ELR (cell line): ENCODE results near the gene PTDSS2.
"Not testable (repeated sequence)": the region's sequence is repeated elsewhere in the genome, so short reads cannot be mapped to it uniquely, and the experiment has no call there.

Experiments used
- DNase-seq: peaks from one replicate; pipeline ENCODE4 v3.0.0-alpha.2; 2015; ENCODE audit warnings: low read depth

The PTDSS2 gene

DNA sequence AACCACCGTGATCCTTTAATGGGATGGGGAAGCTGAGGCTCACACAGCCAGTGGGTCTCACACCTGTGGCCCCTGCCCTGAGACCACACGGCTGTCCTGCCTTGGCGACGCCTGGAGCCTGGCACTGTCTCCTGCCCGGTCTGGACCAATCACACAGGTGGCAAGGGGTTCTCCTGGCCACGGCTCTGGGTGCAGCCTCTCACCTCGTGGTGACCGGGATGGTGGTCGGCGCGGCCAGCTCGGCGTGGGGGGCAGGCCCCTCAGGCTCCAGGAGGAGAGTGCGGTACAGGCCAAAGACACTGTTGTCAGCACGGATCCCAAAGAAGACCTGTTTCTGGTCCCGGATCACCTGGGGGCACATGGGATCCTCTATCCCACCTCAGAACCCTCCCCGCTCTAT is 17.0 kb upstream of the PTDSS2 start:
- DNase-seq: no peak

GRCh38 chr11:433641-434040 is 16.4 kb upstream of the PTDSS2 start:
- no peak for DNase-seq

DNA sequence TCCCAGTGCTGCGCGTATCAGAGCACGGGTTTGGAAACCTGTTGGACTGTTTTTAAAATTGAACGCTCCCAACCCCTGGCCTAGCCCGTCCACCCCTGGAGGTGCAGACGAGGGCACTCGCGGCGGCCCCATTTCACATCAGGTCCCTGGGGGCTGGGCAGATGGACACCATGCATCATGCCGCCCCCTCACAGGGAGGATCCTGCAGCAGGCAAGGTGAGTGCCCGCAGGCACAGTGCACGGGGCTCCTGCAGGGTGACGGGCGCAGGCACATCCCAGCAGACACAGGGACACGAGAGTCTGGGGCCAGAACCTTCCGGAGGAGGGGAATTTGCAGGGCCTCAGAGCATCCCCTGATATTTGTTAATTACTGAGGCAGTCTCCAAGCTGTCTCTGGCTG is 15.6 kb upstream of the PTDSS2 start:
- DNase-seq: no peak

- not testable (repeated sequence) for DNase-seq
These were observed 14.9 kb upstream of the PTDSS2 start for GRCh38 chr11:434999-435740.

DNA sequence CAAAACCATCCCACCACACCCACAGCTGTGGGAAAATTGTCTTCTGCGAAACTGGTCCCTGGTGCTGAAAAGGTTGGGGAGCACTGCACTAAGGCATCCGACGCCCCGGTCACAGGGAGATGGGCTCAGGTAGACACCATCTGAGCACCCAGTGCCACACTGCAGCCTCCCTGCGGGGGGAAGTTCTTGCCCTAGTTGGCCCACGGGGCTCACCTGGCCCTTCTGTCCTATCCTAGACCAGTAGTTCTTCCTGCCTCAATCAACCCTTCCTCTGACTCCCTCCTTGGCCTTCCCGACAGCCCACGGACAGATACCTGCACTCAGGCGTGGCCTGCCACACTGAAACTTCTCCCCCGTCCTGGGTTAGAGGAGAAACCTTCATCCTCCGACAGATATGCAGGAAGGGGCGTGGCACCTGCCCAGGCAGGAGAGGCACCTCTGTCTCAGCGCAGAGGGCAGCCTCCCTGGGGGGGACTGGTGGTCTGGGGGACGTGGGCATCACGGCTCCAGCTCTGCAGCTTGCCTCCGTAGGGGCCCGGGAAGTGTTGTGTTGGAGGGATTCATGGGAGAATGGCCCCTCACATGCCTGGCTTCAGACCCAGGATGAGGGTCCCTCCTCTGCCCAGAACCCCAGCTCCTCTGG is 12.7 kb upstream of the PTDSS2 start:
- no peak for DNase-seq

GRCh38 chr11:438101-438844 is 11.8 kb upstream of the PTDSS2 start:
- DNase-seq: no peak

DNA sequence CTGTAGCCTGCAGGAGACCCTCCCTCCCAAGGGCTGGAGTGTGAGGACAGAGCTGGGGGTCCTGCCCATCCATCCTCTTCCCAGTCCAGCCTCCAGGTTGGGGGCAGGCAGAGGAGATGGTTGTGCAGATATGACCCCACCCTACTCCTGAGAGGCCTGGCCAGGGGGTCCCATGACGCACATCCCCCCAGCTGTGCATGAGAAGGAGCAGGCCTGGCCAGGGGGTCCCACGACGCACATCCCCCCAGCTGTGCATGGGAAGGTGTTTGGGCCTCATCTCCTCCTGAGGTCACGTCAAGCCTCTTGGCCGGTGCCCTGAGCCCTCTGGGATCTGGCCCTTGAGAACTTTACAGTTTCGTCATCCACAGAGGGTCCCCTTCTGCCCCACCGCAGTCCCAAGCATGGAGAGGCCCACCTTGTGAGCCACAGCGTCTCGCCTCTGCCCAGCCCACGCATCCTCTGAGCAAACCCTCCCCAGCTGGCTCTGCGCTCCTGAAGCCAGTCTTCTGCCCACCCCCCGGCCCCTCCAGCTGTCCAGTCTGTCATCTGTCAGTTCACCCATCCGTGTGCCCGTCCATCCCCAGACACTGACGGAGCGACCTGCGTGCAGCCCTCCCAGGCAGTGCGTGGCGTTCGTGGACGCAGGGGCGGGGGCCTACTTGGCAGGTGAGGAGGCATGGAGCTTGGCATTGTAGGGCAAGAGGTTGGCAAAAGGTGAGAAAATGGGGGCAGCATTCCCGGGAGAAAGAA is 10.6 kb upstream of the PTDSS2 start:
- no peak for DNase-seq

- no peak for DNase-seq
These were observed 9.7 kb upstream of the PTDSS2 start for GRCh38 chr11:440065-441042.

DNA sequence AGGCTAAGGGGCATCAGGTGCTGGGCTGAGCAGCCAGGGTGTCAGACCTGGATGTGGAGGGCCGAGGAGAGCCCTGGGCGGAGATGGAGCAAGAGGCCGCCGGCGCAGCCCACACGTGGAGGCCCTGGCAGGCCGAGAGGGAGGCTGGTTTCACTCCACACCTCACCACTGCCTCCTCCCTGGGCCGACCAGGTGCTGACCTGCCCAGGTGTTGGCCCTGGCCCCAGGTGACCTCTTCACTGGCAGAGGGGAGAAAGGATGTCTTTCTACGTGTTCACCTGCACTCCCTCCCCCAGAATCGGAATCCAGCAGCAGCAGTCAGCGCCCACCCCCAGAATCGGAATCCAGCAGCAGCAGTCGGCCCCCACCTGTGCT is 9.0 kb upstream of the PTDSS2 start:
- no peak for DNase-seq

- DNase-seq: no peak
These were observed 8.4 kb upstream of the PTDSS2 start, which contains the start of gene ANO9 for GRCh38 chr11:441418-442274. Gene ANO9, minus strand, starts transcription at chr11:442011. Its CDS starts 85 bp downstream, at chr11:441926.

DNA sequence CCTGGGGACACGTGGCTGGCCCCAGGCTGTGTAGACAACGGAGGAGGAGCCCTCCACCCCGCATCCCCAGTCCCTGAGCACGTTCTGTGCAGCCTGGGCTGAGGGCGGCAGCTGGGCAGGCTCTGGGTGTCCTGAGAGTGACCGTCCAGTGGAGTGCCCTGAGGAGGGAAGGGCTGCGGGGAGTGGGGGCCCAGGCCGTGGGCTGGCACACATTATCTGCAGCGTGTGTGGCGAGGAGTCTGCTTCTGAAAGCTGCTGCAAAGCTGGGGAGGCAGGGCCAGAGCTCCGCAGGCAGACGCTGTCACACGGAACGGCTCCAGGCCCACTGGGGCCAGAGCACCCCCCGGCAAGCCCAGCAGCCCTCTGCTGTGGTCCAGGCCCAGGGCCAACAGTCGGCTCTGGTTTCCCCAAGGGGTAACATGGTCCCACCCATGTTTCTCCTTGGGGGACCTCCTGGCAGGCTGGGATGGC is 7.4 kb upstream of the PTDSS2 start:
- DNase-seq: no peak

- DNase-seq: peak; percentile 33
These were observed 6.4 kb upstream of the PTDSS2 start for GRCh38 chr11:443542-444199.

- DNase-seq: peak; percentile 25
These were observed 5.5 kb upstream of the PTDSS2 start for GRCh38 chr11:444396-445144.

- no peak for DNase-seq
These were observed 4.1 kb upstream of the PTDSS2 start for GRCh38 chr11:445765-446588.

DNA sequence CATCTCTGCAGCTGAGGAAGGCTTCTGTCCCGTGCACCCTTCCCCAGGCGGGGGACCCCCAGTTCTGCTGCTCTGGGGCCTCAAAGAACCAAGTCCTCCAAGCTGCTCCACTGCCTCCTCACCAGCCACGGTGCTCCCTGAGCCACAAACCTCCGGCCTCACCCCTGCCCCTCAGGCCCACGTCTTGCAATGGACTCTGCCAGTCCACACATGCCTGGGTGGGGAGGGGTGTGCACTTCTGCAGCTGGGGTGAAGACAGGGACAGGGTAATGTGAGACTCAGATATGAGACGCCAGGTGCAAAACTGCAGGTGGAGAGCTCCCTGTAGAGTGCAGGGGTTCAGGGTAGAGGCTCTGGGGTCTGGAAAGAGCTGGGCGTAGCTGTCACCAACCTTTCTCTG is 3.2 kb upstream of the PTDSS2 start:
- DNase-seq: no peak

- DNase-seq: peak; percentile 92
These were observed 2.0 kb upstream of the PTDSS2 start for GRCh38 chr11:447923-448731.
